Measurements from ENCODE around the gene C2orf42.
"Not testable (repeated sequence)": the region's sequence is repeated elsewhere in the genome, so short reads cannot be mapped to it uniquely, and the experiment has no call there.

Gene C2orf42

GRCh38 chr2:70173520-70173919 lies 17.3 kb downstream of the C2orf42 start:
- DNase-seq = no peak

- DNase-seq = not testable (repeated sequence)
Observed at GRCh38 chr2:70169654-70170245, 21.1 kb downstream of the C2orf42 start.

GRCh38 chr2:70161069-70161534 lies 29.7 kb downstream of the C2orf42 start:
- DNase-seq = no peak

- DNase-seq = no peak
Observed at GRCh38 chr2:70160545-70160944, 30.3 kb downstream of the C2orf42 start.

- DNase-seq = peak in 4 of 51 donors; percentile 8 to 25 (median 16)
Observed at GRCh38 chr2:70149130-70149686, 41.6 kb downstream of the C2orf42 start.

- not testable (repeated sequence) for DNase-seq
Observed at GRCh38 chr2:70148211-70148760, 42.5 kb downstream of the C2orf42 start.

- no peak for DNase-seq
Observed at GRCh38 chr2:70145851-70146739, 44.7 kb downstream of the C2orf42 start.

GRCh38 chr2:70145144-70145490 lies 45.7 kb downstream of the C2orf42 start:
- no peak for DNase-seq

GRCh38 chr2:70144443-70145143 lies 46.2 kb downstream of the C2orf42 start:
- no peak for DNase-seq

- DNase-seq = peak in 10 of 51 donors; percentile 9 to 50 (median 18)
Observed at GRCh38 chr2:70143314-70144150, 47.3 kb downstream of the C2orf42 start.

- peak; percentile 88 to 100 (median 97) for DNase-seq
Observed at GRCh38 chr2:70142590-70143313, 48.1 kb downstream of the C2orf42 start.

GRCh38 chr2:70141902-70142589 lies 48.8 kb downstream of the C2orf42 start:
- DNase-seq = peak in 34 of 51 donors; percentile 41 to 87 (median 70)

- DNase-seq = peak in 12 of 51 donors; percentile 6 to 81 (median 44)
Observed at GRCh38 chr2:70141212-70141901, 49.5 kb downstream of the C2orf42 start.

GRCh38 chr2:70140791-70141211 lies 50.0 kb downstream of the C2orf42 start:
- no peak for DNase-seq

GRCh38 chr2:70134323-70134983 lies 56.4 kb downstream of the C2orf42 start:
- not testable (repeated sequence) for DNase-seq

- peak in 2 of 51 donors; percentile 8 to 50 for DNase-seq
Observed at GRCh38 chr2:70133491-70134322, 57.1 kb downstream of the C2orf42 start.

- no peak for DNase-seq
Observed at GRCh38 chr2:70133127-70133452, 57.7 kb downstream of the C2orf42 start.
